Sigmoid colon (tissue), 4 donors: Measurements from ENCODE around the gene BMP5.

Source experiments
- EP300 ChIP-seq, 4 donors: sonication (generic); formaldehyde crosslinking; IDR thresholded peaks; one replicate each; pipeline ENCODE4 v1.6.1; 2017; ENCODE audit warnings: antibody characterized with exemption in 4 of 4
- POLR2A ChIP-seq, 2 donors: fragments of 450-650 bp; IDR thresholded peaks; one replicate each; pipeline ENCODE4 v1.6.1; 2016; ENCODE audit warnings: antibody characterized with exemption in 2 of 2, mild to moderate bottlenecking in 2 of 2, moderate library complexity in 2 of 2
- POLR2AphosphoS5 ChIP-seq, 4 donors: sonication (generic); formaldehyde crosslinking; IDR thresholded peaks; one replicate each; pipeline ENCODE4 v1.6.1; 2017; ENCODE audit warnings: antibody characterized with exemption in 4 of 4
- TF ChIP-seq, protein P1 (sequence below), 4 experiments: fragments of 450-650 bp in 3 of 4; fragments of 200-600 bp in 1 of 4; IDR thresholded peaks; one replicate each; pipeline ENCODE4 v1.5.1; 2016 to 2019; ENCODE audit warnings: antibody characterized with exemption in 4 of 4, mild to moderate bottlenecking in 3 of 4, moderate library complexity in 2 of 4

DNA sequence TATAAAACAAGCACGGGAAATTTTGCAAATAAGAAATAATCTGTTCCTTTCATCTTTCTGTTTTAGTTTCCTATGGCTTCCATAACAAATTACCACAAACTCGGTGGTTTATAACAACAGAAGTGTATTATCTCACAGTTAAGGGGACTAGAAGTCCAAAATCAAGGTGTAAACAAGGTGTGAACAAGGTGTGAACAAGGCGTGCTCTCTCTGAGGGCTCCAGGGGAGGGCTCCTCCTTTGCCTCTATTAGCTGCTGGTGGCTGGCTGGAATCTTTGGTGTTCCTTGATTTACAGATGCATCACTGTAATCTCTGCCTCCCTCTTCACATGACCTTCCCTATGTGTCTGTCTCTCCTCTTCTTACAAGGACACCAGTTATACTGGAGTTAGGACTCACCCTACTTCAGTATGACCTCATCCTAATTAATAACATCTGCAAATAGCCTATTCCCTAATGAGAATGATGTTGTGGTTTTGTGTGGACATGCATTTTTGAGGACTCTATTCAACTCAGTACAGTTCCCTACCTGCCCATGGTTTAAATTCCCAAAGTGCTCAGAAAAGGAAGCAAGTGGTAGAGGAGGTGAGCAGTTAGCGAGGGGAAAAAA is 17.5 kb upstream of the BMP5 start:
- TF ChIP-seq, protein P1, sequence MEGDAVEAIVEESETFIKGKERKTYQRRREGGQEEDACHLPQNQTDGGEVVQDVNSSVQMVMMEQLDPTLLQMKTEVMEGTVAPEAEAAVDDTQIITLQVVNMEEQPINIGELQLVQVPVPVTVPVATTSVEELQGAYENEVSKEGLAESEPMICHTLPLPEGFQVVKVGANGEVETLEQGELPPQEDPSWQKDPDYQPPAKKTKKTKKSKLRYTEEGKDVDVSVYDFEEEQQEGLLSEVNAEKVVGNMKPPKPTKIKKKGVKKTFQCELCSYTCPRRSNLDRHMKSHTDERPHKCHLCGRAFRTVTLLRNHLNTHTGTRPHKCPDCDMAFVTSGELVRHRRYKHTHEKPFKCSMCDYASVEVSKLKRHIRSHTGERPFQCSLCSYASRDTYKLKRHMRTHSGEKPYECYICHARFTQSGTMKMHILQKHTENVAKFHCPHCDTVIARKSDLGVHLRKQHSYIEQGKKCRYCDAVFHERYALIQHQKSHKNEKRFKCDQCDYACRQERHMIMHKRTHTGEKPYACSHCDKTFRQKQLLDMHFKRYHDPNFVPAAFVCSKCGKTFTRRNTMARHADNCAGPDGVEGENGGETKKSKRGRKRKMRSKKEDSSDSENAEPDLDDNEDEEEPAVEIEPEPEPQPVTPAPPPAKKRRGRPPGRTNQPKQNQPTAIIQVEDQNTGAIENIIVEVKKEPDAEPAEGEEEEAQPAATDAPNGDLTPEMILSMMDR (IDR thresholded peaks at IDR 0.05), result no peak
- TF ChIP-seq EP300 (IDR thresholded peaks at IDR 0.05) (no peak), POLR2A (IDR thresholded peaks at IDR 0.05) (no peak), POLR2AphosphoS5 (IDR thresholded peaks at IDR 0.05) (no peak)
